ENCODE results near the gene COPS7A. TPM values are rescaled to one million over a fixed set of nuclear protein-coding genes. Genes with fewer than 3 reads are reported as not detected.

Gene COPS7A
- total RNA-seq, 4 donors from 2014 or later, result 51.9 to 71.8 (median 63.0) TPM

DNA sequence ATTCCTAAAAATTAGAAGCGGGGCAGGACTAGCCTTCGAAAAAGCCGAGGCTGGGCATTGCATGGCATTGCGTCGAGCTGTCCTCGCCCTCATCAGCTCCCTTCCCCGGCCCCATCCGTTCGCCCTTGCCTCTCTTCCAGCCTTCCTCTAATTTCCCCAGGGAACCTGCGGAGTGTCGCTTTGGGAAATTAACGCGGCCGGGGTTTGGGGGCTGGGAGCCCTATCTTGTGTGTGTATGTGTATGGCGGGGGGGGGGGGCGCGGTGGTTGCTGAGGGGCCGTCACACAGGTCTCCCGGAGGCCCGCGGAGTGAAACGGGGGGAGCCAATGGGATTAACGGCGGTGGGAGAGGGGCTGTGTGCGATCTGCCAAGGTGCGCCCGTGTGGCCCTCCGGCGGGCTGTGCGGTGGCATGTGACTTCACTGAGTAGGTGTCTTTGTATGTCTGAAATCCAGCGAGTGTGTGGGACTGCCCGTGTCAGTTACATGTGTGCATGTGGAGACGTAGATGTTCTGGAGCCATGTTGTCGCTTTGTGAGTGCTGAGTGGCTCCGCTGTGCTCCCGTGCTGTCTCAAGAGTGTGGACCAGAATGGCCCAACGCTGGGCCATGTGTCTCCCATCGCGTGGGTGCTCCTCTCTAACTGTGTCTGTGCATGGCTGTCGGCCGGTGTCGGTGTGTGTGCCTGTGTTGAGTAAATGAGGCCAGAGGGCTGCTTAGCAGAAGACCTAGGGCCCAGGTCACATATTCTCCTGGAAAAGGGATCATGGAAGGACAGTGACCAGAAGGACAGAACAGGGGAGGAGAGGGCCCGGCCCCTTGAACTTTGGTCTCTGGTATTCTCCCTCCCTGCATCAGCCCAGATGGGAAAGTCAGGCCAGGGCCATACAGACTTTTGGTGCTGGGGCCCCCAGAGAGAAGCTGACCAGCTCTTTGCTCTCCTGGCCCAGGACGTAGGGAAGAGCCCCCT lies 43.8 kb downstream of the COPS7A start:
- peak in 1 of 2 donors; percentile 28 for TF ChIP-seq POLR2AphosphoS5 (IDR thresholded peaks at IDR 0.05)
- no peak for TF ChIP-seq EP300 (IDR thresholded peaks at IDR 0.05)
- 4% methylated on average over 35 of the region's 44 CpGs for WGBS
- Histone ChIP-seq H3K27ac (replicated peaks in 1 of 4) (peak overlapping the region; percentile 95 to 100 (median 96)), H3K4me3 (peak overlapping the region; percentile 63 to 93 (median 78)), H3K4me1 (peaks cover 57 to 86% (median 84%) of the 10 kb centered on the region in 4 donors), H3K9me3 (no peaks in the 10 kb centered on the region), H3K36me3 (peaks cover 12 to 25% (median 21%) of the 10 kb centered on the region in 4 donors), H3K27me3 (no peaks in the 10 kb centered on the region)
- intact Hi-C loops (cut with DNase I), result no loop called here
- DNase-seq (ENCODE audit: extremely low spot score), result no peak

DNA sequence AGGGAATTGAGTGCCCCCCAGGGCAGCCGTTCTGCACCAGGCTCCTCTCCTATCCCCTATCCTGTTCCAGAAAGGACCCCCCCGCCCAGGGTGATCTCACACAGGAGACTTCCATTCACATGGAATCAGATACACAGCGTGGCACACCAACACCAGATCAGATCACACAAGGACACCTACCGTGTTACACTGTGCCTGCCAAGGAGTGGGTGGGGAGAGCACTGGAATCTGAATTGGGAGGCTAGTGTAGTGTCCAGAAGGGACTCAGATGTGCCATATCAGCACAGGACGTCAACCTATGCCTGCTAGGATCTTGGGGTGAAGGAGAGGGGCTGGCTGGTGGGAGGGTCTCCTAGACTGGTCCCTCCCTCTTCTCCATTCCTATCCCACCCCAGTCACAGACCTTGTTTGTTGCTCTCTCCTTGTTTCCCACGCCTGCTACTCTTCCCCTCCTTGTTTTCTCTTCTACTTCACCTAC lies 44.6 kb downstream of the COPS7A start:
- H3K36me3 ChIP-seq, result peaks cover 12 to 25% (median 21%) of the 10 kb centered on the region in 4 donors
- WGBS, result 18% methylated on average over 6 of the region's 6 CpGs
- peak overlapping the region; percentile 63 to 93 (median 78) for H3K4me3 ChIP-seq
- TF ChIP-seq, protein P1, sequence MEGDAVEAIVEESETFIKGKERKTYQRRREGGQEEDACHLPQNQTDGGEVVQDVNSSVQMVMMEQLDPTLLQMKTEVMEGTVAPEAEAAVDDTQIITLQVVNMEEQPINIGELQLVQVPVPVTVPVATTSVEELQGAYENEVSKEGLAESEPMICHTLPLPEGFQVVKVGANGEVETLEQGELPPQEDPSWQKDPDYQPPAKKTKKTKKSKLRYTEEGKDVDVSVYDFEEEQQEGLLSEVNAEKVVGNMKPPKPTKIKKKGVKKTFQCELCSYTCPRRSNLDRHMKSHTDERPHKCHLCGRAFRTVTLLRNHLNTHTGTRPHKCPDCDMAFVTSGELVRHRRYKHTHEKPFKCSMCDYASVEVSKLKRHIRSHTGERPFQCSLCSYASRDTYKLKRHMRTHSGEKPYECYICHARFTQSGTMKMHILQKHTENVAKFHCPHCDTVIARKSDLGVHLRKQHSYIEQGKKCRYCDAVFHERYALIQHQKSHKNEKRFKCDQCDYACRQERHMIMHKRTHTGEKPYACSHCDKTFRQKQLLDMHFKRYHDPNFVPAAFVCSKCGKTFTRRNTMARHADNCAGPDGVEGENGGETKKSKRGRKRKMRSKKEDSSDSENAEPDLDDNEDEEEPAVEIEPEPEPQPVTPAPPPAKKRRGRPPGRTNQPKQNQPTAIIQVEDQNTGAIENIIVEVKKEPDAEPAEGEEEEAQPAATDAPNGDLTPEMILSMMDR (IDR thresholded peaks at IDR 0.05), result no peak
- no peak for TF ChIP-seq POLR2A (IDR thresholded peaks at IDR 0.05; ENCODE audit: low read depth)
- TF ChIP-seq POLR2AphosphoS5 (IDR thresholded peaks at IDR 0.05), result no peak
- TF ChIP-seq EP300 (IDR thresholded peaks at IDR 0.05), result no peak
- intact Hi-C loops (cut with DNase I), result no loop called here
- H3K27ac ChIP-seq (replicated peaks in 1 of 4), result peak overlapping the region; percentile 95 to 100 (median 96)
- H3K27me3 ChIP-seq, result no peaks in the 10 kb centered on the region
- no peaks in the 10 kb centered on the region for H3K9me3 ChIP-seq
- DNase-seq (ENCODE audit: extremely low spot score), result no peak
- H3K4me1 ChIP-seq, result peaks cover 52 to 86% (median 84%) of the 10 kb centered on the region in 4 donors

DNA sequence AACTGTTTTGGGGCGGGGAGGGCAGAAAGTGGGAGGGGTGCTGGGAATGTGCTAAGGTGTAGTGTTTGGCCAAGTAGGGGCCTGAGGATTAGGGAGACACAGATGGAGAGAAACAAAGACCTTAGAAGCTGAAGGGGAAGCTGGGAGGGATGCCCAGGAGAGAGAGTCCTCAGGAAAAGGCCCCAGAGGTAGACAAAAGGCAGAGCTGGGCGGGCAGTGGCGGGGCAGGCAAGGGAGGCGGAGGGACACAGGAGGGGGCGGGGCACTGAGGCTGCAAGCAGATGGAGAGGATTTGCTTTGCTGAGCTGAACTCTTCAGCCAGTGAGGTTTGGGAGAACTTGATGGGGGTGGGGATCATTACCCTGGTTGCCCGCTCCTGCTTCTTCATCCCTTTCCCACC lies 45.1 kb downstream of the COPS7A start:
- Histone ChIP-seq H3K27me3 (no peaks in the 10 kb centered on the region), H3K36me3 (peaks cover 12 to 25% (median 21%) of the 10 kb centered on the region in 4 donors), H3K9me3 (no peaks in the 10 kb centered on the region), H3K27ac (replicated peaks in 1 of 4) (peak overlapping the region; percentile 95 to 100 (median 96)), H3K4me3 (peak overlapping the region; percentile 63 to 93 (median 78)), H3K4me1 (peaks cover 50 to 86% (median 84%) of the 10 kb centered on the region in 4 donors)
- DNase-seq (ENCODE audit: extremely low spot score), result no peak
- WGBS, result 44% methylated on average over 6 of the region's 6 CpGs
- intact Hi-C loops (cut with DNase I), result no loop called here
- TF ChIP-seq EP300 (IDR thresholded peaks at IDR 0.05) (no peak), POLR2AphosphoS5 (IDR thresholded peaks at IDR 0.05) (no peak), POLR2A (IDR thresholded peaks at IDR 0.05; ENCODE audit: low read depth) (no peak)
- TF ChIP-seq, protein P1 (IDR thresholded peaks at IDR 0.05), result no peak

DNA sequence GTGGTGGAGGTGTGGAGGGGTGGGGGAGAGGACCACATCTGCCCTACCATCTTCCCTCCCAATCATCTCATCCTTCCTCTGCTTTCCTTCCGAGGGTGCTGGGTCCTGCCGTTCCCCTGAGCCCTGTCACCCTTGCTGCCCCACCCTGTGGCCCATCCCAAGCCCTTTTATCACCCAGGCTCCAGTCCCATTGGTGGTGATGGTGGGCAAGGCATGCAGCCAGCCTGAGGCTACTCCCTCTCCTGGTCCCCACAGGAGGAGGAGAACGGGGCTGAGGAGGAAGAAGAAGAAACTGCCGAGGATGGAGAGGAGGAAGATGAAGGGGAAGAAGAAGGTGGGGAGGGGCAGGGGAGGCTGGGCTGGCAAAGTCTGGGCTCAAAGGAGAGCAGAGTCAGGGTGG lies 45.8 kb downstream of the COPS7A start:
- Histone ChIP-seq H3K36me3 (peaks cover 12 to 25% (median 21%) of the 10 kb centered on the region in 4 donors), H3K9me3 (no peaks in the 10 kb centered on the region), H3K27ac (replicated peaks in 1 of 4) (peak overlapping the region; percentile 61 to 97 (median 96)), H3K27me3 (no peaks in the 10 kb centered on the region), H3K4me1 (peaks cover 45 to 83% (median 81%) of the 10 kb centered on the region in 4 donors), H3K4me3 (peak overlapping the region in 2 of 4 donors; percentile 85 to 93)
- 38% methylated on average over 4 of the region's 4 CpGs for WGBS
- TF ChIP-seq POLR2A (IDR thresholded peaks at IDR 0.05; ENCODE audit: low read depth) (no peak), POLR2AphosphoS5 (IDR thresholded peaks at IDR 0.05) (no peak), EP300 (IDR thresholded peaks at IDR 0.05) (no peak)
- TF ChIP-seq, protein P1 (IDR thresholded peaks at IDR 0.05), result no peak
- intact Hi-C loops (cut with DNase I), result no loop called here
- no peak for DNase-seq (ENCODE audit: extremely low spot score)

DNA sequence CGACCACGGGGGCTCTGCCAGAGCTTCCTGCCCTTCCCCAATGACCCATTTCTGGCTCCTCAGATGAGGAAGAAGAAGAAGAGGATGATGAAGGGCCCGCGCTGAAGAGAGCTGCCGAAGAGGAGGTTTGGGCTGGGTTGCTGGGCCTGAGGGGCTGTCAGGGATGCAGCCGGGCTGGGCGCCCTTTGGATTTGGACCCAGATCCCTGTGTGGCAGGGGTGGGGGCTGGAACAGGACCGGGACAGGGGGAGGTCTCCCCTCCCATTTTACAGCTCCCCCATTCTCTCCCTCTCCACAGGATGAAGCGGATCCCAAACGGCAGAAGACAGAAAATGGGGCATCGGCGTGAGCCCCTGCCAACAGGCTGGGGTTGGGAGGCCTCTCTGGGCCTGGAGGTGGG lies 46.2 kb downstream of the COPS7A start:
- Histone ChIP-seq H3K27me3 (no peaks in the 10 kb centered on the region), H3K4me3 (no peak overlapping the region), H3K4me1 (peaks cover 41 to 79% (median 77%) of the 10 kb centered on the region in 4 donors), H3K9me3 (no peaks in the 10 kb centered on the region), H3K36me3 (peaks cover 12 to 25% (median 23%) of the 10 kb centered on the region in 4 donors), H3K27ac (replicated peaks in 1 of 4) (peak overlapping the region; percentile 61 to 97 (median 96))
- WGBS, result 71% methylated on average over 7 of the region's 12 CpGs
- TF ChIP-seq POLR2A (IDR thresholded peaks at IDR 0.05; ENCODE audit: low read depth), result no peak
- TF ChIP-seq, protein P1 (IDR thresholded peaks at IDR 0.05), result no peak
- TF ChIP-seq EP300 (IDR thresholded peaks at IDR 0.05), result no peak
- no peak for TF ChIP-seq POLR2AphosphoS5 (IDR thresholded peaks at IDR 0.05)
- no peak for DNase-seq (ENCODE audit: extremely low spot score)
- intact Hi-C loops (cut with DNase I), result no loop called here
